ENCODE results near the gene CCDC107.
A peak's percentile ranks its signal among the peaks of the same experiment; 100 is the strongest.

CCDC107 gene

DNA sequence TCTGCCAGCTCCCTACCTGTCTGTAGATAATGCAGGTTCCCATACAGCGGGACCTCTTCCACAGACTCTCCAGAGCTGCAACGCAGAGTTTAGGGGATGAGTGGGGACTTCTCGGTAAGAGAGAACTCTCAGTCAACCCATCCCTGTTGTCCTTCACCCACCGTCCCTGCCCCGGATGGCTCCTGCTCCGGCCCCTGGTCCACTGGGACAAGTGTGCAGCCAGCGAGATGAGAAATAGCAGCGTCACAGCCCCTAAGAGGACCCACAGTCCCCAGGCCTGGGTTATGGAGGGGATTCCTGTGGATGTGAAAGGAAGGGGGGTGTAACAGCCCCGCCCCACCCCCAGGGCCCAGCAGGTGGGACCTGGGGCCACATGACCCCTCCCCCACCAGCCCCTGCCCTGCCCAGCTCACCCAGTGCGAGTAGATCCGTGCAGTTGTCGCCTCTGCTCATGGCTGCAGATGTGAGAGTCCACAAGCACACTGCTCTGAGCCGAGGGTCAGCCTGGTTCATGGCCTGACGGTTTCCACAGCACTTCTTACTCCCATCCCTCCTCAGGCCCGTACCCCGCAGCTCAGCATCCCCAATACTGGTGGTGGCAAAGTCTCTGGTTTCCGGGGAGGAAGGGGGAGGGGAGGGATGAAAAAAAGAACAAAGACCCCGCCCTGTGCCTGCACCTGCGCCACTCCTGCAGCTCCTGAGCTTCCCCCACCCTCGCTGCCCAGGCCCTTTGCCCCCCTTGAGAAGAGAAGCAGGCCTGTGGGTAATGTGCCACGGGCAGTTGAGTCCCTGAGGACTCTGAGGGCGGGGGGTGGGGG lies 7.5 kb upstream of the CCDC107 start, which contains the start of gene SIT1:
Gene SIT1, minus strand, starts transcription at position 591 of the 818 bp plus-strand sequence. Its CDS starts 78 bp downstream, at position 513.
- in situ Hi-C loops (cut with MboI; ENCODE audit: low sequenced_read_pairs, unreplicated experiment): no loop called here
- no peak for TF ChIP-seq CTCF (IDR thresholded peaks at IDR 0.05; ENCODE audit: borderline replicate concordance, control extremely low read depth, extremely low read depth, insufficient read depth, missing control alignments)

GRCh38 chr9:35651956-35652828 lies 5.9 kb upstream of the CCDC107 start:
- in situ Hi-C loops (cut with MboI; ENCODE audit: low sequenced_read_pairs, unreplicated experiment): no loop called here

More for the DNA sequence above, 7.5 kb upstream of the CCDC107 start, which contains the start of gene SIT1:
- DNase-seq (ENCODE audit: low spot score): peak; percentile 72

DNA sequence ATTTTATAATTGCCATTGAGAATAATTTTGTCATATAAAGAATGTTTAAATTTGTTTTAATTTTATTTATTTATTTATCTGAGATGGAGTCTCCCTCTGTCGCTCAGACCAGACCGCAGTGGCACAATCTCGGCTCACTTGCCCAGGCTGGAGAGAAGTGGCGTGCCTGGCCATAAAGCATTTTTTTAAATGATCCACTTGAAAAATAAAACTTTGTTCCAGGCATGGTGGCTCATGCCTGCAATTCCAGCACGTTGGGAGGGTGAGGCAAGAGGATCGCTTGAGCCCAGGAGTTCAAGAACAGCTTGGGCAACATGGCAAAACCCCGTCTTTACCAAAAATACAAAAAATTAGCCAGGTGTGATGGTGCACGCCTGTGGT lies 5.3 kb upstream of the CCDC107 start:
- no peak for DNase-seq (ENCODE audit: low spot score)
- TF ChIP-seq CTCF (IDR thresholded peaks at IDR 0.05; ENCODE audit: borderline replicate concordance, control extremely low read depth, extremely low read depth, insufficient read depth, missing control alignments): no peak
- in situ Hi-C loops (cut with MboI; ENCODE audit: low sequenced_read_pairs, unreplicated experiment): no loop called here

More at GRCh38 chr9:35651956-35652828, 5.9 kb upstream of the CCDC107 start:
- no peak for TF ChIP-seq CTCF (IDR thresholded peaks at IDR 0.05; ENCODE audit: borderline replicate concordance, control extremely low read depth, extremely low read depth, insufficient read depth, missing control alignments)
- no peak for DNase-seq (ENCODE audit: low spot score)

- in situ Hi-C loops (cut with MboI; ENCODE audit: low sequenced_read_pairs, unreplicated experiment): no loop called here
- TF ChIP-seq CTCF (IDR thresholded peaks at IDR 0.05; ENCODE audit: borderline replicate concordance, control extremely low read depth, extremely low read depth, insufficient read depth, missing control alignments): no peak
- DNase-seq (ENCODE audit: low spot score): no peak
Measured at GRCh38 chr9:35653611-35654010, 4.5 kb upstream of the CCDC107 start.

GRCh38 chr9:35656348-35656747 lies 1.7 kb upstream of the CCDC107 start:
- no peak for DNase-seq (ENCODE audit: low spot score)
- no peak for TF ChIP-seq CTCF (IDR thresholded peaks at IDR 0.05; ENCODE audit: borderline replicate concordance, control extremely low read depth, extremely low read depth, insufficient read depth, missing control alignments)
- in situ Hi-C loops (cut with MboI; ENCODE audit: low sequenced_read_pairs, unreplicated experiment): no loop called here

DNA sequence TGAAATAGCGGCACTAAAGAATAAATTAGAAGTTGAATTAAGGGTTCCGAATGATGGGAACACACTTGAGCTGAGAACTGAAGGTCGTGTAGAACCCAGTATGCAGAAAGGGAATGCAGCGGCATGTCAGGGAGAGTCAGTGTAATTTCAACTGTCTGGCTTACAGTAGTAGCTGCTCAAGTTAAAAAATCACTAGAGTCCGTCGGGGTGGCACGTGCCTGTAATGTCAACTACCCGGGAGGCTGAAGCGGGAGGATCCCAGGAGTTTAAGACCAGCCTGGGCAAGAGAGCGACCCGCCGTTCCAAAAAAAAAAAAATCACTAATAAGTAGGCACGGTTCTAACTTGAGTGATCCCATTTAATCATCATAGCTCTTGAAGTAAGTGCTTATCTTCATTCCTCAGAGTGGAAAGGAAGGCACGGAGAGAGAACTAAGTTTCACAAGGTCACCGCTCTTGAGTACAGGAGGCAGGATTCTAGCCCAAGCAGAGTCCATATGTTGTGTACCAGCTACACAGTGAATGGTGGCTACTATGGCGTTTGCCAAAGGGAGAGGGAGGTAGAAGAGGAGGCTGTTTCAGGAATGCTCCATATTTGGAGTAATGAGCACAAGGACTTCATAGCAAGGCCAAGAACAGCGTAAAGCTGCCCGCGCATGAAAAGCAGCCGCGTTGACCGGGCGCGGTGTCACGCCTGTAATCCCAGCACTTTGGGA lies 1.1 kb upstream of the CCDC107 start:
- in situ Hi-C loops (cut with MboI; ENCODE audit: low sequenced_read_pairs, unreplicated experiment): no loop called here
- TF ChIP-seq CTCF (IDR thresholded peaks at IDR 0.05; ENCODE audit: borderline replicate concordance, control extremely low read depth, extremely low read depth, insufficient read depth, missing control alignments): no peak

More for the DNA sequence above, 1.1 kb upstream of the CCDC107 start:
- no peak for DNase-seq (ENCODE audit: low spot score)
